ENCODE data around the gene UQCC5. TPM values are rescaled to one million over a fixed set of nuclear protein-coding genes. Genes with fewer than 3 reads are reported as not detected.

UQCC5 gene
- total RNA-seq, 1 donor from 2014 or later = 14.6 TPM

DNA sequence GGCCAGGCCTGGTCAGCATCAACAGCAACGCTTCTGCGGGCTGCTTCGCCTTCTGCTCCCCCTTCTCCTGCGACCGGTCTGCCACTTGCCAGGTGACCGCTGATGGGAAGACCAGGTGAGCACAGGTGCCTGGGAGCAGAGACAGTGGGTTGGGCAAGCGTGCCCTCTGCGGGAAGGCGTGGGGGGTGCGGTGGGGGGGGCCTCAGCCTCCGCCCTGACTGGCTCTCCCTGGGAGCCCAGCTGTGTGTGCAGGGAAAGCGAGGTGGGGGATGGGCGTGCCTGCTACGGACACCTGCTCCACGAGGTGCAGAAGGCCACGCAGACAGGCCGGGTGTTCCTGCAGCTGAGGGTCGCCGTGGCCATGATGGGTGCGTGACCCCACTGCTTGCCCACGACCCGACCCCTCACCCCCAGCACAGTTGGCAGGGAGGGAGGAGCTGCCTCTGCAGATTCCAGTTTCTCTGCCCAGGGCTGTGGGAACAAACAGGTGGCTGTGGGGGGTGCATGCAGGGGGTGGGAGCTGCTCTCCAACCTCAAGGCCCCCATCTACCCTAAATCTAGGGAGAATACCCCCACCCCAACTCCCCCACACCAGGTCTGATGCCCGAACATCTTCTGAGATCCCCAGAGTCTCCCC is 32.5 kb upstream of the UQCC5 start:
- DNase-seq (ENCODE audit: low spot score) = no peak

DNA sequence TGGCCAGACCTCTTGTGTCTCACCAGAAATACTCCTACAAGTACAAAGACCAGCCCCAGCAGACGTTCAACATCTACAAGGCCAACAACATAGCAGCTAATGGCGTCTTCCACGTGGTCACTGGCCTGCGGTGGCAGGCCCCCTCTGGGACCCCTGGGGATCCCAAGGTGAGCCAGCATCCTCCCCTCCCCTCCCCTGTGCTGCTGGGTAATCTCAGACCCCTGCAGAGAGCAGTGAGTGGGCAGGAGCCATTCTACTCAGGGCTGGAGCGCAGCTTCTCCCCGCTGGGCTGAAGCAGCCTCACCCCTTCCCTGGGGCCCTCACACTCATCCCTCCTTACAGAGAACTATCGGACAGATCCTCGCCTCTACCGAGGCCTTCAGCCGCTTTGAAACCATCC is 31.4 kb upstream of the UQCC5 start:
- no peak for DNase-seq (ENCODE audit: low spot score)

DNA sequence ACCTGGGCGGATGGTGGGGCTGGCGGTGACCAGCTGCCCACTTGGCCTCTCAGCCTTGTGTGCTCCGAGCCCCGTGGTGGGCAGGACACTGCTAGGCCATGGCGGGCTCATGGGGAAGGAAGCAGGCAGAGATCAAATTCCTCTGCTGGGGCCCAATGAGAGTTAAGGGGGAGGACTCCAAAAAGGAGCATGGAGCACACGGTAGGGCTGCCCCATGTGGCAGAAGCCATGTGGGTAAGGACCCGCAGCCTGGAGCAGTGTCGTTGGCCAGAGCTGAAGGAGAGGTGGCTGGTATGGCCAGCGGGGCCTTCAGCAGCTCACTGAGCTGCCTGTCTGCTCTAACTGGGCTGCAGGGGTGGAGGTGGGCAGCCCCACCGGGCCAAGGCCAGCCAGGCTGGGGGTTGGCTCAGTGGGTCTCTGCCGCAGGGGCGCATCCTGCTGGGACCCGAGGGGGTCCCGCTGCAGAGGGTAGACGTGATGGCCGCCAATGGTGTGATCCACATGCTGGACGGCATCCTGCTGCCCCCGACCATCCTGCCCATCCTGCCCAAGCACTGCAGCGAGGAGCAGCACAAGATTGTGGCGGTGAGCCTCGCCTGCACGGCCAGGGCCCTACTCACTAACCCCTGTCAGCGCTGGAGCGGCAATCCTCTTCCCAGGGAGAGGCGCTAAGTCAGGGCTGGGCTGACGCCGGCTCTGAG is 30.0 kb upstream of the UQCC5 start:
- no peak for DNase-seq (ENCODE audit: low spot score)

DNA sequence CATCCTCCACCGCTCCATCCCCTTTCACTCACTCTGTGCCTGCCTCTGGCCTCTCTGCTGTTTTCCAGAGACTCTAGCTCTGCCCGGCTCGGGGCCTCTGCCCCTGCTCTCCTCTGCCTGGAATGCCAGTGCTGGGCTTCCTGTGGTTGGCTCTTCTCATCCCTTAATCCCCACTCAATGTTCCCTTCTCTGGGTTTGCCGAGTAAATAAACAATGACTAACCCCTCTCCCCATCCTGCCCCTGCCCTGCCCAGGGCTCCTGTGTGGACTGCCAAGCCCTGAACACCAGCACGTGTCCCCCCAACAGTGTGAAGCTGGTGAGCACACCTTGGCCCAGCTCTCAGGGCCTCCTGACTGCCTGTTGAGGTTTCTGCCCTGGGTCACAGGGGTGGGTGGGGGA is 29.0 kb upstream of the UQCC5 start:
- DNase-seq (ENCODE audit: low spot score) = no peak

DNA sequence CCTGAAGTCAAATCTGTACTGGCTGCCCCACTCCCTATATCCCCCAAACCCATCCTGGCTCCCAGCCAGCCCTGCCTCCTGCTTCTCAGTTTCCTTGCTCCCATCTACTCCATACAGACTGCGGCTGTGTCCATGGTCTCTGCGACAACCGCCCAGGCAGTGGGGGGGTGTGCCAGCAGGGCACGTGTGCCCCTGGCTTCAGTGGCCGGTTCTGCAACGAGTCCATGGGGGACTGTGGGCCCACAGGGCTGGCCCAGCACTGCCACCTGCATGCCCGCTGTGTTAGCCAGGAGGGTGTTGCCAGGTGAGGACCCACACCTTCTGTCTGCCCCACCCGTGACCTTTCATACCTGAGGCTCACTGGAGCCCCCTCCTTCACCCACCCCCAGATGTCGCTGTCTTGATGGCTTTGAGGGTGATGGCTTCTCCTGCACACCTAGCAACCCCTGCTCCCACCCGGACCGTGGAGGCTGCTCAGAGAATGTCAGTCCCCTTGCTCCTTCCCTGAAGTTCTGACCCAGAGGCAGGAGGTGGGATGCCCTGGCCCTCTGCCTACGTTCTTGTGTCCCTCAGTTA is 26.6 kb upstream of the UQCC5 start:
- DNase-seq (ENCODE audit: low spot score) = no peak

DNA sequence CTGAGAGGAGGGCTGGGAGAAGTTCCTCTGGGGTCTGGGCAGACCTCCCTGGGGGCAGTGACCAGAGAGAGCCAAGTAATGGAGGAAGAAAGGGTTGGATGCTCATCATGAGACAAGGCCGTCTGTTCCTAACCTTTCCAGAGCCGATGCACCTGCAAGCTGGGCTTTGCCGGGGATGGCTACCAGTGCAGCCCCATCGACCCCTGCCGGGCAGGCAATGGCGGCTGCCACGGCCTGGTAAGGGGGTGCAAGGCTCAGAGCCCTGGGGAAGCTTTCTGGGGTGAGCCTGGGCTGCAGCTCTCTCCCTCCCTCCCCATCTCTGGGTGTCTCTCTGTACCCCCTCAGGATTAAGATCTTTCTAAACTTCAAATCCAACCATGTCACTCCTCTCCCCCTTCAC is 24.9 kb upstream of the UQCC5 start:
- DNase-seq (ENCODE audit: low spot score) = no peak

DNA sequence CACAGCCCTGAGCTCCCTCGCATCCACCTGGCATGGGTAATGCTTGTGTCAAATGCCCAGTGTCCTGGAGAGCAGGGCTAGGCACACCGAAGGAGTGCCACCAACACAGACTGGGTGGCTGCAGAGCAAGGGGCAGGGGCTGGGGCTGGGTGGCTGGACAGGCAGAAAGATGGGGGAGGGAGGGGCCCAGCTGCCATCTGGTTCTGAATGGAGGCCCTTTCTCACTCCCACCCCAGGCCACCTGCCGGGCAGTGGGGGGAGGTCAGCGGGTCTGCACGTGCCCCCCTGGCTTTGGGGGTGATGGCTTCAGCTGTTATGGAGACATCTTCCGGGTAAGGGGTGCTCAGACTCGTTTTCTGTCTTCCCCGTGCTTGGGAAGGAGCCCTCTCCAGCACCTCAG is 24.3 kb upstream of the UQCC5 start:
- no peak for DNase-seq (ENCODE audit: low spot score)

DNA sequence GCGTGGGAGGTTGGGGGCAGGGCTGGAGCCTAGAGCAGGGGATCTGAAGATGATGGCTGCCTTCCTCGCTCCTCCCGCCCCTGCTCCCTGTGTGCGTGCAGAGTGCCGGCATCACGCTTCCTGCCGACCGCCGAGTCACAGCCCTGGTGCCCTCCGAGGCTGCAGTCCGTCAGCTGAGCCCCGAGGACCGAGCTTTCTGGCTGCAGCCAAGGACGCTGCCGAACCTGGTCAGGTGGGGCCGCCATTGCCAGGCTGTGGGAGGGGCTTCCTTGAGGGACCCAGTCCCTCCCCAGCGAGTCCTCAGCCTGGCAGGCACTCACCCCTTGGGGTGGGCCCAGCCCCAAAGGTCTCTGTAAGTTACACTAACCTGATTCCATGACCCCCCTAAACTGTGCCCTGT is 23.7 kb upstream of the UQCC5 start:
- no peak for DNase-seq (ENCODE audit: low spot score)

DNA sequence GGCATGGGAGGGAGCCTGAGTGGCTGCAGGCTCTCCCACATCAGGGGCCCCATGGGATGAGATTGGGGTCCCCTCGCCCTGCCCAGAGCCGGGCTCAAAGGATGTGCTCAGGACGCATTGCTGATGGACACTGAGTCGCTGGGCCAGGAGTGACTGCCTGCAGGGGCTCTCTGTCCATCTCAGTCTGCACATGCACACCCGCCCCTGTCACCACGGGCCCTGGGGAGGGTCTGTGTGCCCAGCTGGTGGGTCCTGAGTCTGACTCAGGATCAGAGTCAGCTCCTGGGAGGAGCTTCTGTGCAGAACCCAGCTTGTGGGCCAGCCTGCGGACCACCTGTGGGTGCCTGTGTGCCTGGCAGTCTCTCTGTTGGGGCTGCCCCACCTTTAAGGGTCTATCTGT is 23.1 kb upstream of the UQCC5 start:
- DNase-seq (ENCODE audit: low spot score) = no peak

DNA sequence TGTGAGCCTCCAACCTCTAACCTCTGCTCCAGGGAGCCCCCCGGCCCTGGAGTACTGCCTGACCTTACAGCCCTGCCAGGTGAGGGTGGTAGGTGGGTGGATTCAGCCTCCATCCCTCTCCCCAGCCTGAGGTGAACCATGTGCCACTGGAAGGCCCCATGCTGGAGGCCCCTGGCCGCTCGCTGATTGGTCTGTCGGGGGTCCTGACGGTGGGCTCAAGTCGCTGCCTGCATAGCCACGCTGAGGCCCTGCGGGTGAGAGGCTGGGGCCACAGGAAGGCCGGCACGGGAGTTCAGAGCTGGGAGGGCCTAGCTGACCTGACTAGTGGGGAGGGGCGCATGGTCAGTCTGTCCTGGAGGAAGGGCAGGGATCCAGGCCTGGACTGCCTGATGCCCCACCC is 21.8 kb upstream of the UQCC5 start:
- no peak for DNase-seq (ENCODE audit: low spot score)

DNA sequence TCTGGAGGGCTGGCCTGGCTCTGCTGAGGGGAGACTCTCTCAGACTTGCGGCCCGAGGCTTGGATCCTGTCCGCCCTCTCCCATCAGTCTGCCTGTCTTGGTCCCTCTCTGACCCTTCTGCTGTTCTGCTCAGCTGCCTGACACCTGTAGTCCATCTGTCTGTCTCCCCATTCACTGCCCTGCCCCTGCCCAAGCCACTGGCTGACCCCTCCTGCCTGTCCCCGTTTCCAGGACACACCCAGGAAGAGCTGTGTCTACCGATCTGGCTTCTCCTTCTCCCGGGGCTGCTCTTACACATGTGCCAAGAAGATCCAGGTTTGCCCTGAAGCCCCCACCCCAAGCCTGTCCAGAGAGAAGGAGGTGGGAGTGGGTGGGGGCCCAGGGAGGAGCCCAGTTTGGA is 21.2 kb upstream of the UQCC5 start:
- DNase-seq (ENCODE audit: low spot score) = no peak

DNA sequence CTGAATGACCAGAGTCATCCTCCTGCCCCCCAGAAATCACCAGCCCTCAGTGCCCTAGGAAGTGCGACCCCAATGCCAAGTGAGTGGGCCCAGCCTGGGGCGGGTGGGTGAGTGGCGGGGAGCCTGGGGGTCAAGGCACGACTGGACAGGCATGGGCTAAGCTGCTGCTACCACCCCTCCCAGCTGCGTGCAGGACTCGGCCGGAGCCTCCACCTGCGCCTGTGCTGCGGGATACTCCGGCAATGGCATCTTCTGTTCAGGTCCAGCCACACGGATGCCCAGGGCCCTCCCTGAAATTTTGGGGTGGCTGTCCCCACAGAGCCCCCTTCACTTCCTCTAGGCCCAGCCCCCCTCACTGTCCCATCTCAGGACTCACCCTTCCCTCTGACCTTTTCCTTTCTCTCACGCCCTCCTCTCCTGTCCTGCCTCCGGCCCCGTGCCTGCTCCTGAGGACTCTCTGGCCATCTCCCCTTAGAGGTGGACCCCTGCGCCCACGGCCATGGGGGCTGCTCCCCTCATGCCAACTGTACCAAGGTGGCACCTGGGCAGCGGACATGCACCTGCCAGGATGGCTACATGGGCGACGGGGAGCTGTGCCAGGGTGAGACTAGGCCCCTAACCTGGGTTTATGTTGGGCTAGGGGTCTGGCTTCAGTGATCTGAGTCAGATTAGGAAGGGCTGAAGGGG is 19.8 kb upstream of the UQCC5 start:
- no peak for DNase-seq (ENCODE audit: low spot score)

DNA sequence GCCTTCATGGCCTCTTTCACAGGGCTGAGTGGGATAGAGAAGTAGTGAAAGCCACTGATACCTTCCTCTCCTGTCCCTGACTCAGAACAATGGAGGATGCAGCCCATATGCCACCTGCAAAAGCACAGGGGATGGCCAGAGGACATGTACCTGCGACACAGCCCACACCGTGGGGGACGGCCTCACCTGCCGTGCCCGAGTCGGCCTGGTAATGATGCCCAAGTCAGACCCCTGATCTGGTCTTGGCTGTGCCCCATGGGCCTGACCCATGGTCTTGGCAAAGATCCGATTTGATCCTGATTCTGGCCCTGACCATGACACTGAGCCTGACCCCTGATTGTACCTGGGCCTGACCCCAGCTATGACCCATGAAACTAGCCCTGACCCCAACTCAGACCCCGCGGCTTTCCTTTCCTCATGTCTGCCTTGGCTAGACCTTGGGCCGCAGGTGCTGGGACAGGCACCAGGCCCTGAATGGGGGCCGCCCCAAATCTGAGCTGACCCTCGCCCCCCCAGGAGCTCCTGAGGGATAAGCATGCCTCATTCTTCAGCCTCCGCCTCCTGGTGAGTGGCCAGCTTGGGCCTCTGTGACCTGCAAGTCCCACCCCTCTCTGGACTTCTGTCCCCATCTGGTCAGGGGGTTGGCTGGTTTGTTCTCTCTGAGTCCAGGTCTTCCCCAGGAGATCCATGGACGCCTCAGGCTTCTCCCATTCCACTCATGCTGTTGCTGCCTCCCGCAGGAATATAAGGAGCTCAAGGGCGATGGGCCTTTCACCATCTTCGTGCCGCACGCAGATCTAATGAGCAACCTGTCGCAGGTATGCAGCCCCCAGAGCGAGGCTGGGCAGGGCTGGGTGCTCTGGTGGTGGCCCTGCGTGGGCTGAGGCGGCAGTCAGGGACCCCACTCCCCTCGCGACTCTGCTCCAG is 18.3 kb upstream of the UQCC5 start:
- DNase-seq (ENCODE audit: low spot score) = no peak

DNA sequence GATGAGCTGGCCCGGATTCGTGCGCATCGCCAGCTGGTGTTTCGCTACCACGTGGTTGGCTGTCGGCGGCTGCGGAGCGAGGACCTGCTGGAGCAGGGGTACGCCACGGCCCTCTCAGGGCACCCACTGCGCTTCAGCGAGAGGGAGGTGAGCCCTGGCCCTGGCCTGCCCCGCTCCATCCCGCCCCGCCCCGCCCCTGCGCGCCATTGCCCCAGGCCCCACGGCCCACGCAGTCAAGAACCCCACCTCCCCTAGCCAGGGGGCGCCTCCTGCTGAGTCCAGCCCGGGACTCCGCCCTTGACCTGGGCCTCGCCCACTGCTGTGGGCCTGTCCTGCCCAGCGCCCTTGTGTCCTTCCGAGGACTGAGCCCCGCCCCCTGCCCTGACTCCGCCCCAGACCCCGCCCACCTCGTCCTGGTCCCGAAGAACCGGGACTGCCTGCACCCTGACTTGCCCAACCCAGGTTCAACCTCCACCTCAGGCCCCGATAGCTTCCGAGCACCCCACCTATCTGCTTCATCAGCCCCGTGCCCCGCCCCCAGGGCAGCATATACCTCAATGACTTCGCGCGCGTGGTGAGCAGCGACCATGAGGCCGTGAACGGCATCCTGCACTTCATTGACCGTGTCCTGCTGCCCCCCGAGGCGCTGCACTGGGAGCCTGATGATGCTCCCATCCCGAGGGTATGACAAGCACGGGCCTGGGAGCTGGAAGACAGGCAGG is 17.5 kb upstream of the UQCC5 start:
- DNase-seq (ENCODE audit: low spot score) = no peak

DNA sequence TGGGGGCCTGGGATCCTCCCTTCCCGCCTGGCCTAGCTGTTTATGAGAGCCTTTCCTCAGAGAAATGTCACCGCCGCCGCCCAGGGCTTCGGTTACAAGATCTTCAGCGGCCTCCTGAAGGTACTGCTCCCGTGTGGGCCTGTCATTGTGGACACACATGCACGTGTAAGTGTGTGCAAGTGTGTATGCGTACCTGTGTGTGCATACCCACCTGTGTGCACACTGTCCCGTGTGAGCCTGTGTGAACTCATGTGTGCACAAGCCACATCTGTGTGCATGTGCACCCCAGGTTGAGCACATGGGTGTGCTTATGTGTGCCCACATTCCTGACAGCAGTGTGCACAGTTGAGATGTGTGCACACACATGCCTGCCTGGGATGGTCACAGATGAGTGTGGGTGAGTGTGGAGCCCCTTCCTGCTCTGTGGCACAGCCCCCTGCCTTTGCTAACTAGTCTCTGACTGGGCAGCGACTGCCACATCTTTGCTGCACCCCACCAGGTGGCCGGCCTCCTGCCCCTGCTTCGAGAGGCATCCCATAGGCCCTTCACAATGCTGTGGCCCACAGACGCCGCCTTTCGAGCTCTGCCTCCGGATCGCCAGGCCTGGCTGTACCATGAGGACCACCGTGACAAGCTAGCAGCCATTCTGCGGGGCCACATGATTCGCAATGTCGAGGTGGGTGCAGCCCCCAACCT is 16.8 kb upstream of the UQCC5 start:
- DNase-seq (ENCODE audit: low spot score) = no peak

DNA sequence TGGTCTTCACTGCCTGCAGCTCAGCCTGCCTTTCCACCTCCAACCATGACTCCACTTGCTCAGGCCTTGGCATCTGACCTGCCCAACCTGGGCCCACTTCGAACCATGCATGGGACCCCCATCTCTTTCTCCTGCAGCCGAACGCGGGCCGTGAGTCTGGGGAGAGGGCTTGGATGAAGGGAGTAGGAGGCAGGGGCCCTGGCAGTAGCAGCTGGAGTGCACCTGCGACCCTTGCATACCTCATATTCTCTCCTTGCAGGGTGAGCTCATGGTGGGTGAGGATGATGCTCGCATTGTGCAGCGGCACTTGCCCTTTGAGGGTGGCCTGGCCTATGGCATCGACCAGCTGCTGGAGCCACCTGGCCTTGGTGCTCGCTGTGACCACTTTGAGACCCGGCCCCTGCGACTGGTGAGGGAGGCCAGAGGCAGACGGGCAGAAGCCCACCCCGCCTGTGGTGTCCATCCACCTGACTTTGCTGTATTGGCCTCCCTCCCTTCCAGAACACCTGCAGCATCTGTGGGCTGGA is 16.2 kb upstream of the UQCC5 start:
- DNase-seq (ENCODE audit: low spot score) = no peak

DNA sequence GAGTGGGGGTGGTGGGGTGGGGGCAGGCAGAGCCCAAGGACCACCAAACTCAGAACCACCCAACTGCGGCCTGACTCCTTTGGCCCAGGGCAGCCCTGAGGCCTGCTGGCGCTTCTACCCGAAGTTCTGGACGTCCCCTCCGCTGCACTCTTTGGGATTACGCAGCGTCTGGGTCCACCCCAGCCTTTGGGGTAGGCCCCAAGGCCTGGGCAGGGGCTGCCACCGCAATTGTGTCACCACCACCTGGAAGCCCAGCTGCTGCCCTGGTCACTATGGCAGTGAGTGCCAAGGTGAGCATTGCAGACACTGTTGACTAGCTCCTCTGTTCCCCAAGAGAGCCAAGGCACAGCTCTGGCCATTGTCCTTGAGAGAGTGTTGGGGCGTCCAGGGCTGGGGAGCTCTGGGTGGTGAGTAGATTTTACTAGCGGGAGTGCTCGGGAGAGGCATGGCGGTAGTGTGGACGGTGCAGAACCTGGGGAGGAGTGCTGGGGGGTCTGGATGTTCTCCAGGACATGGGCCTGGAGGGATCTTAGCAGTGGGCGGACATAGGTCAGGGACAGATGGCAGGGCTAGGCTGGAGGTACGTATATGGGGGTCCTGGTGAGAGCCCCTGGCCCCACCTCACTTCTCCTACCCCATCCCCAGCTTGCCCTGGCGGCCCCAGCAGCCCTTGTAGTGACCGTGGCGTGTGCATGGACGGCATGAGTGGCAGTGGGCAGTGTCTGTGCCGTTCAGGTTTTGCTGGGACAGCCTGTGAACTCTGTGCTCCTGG is 15.5 kb upstream of the UQCC5 start:
- DNase-seq (ENCODE audit: low spot score) = no peak

DNA sequence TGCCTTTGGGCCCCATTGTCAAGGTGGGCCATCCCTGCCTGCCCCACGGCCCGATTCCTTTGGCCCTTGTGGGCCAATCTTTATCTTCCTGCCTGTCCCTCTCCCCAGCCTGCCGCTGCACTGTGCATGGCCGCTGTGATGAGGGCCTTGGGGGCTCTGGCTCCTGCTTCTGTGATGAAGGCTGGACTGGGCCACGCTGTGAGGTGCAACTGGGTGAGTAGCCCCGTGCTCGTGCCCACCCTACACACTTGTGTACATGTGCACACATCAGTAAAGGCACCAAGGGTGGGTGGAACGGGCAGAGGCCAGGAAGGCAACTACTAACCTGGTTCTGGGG is 14.9 kb upstream of the UQCC5 start:
- DNase-seq (ENCODE audit: low spot score) = no peak

DNA sequence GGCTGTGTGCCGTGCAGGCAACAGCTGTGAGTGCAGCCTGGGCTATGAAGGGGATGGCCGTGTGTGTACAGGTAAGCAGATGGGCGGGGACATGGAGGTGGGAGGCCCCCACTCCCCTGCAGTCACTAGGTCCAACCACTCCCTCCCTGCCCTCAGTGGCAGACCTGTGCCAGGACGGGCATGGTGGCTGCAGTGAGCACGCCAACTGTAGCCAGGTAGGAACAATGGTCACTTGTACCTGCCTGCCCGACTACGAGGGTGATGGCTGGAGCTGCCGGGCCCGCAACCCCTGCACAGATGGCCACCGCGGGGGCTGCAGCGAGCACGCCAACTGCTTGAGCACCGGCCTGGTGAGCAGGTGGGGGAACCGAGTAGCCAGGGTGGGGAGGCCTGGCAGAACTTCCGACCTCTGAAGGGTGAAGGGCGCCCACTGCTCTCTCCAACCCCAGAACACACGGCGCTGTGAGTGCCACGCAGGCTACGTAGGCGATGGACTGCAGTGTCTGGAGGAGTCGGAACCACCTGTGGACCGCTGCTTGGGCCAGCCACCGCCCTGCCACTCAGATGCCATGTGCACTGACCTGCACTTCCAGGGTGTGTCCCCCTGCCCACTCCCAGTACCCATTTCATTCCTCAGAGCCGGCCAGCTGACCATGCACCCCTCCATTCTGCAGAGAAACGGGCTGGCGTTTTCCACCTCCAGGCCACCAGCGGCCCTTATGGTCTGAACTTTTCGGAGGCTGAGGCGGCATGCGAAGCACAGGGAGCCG is 14.3 kb upstream of the UQCC5 start:
- DNase-seq (ENCODE audit: low spot score) = no peak
